ENCODE measurements around the gene NR3C2. TPM values are rescaled to one million over a fixed set of nuclear protein-coding genes. Genes with fewer than 3 reads are reported as not detected.

Gene NR3C2
- polyA plus RNA-seq, 1 experiment: 0.14 TPM

GRCh38 chr4:148069895-148070178 is 372.4 kb downstream of the NR3C2 start:
- H3K9me3 ChIP-seq (ENCODE audit: control insufficient read depth, insufficient read depth, low read length): peaks cover 13% of the 10 kb centered on the region
- CTCF ChIA-PET: no interaction called here
- TF ChIP-seq, protein P1, sequence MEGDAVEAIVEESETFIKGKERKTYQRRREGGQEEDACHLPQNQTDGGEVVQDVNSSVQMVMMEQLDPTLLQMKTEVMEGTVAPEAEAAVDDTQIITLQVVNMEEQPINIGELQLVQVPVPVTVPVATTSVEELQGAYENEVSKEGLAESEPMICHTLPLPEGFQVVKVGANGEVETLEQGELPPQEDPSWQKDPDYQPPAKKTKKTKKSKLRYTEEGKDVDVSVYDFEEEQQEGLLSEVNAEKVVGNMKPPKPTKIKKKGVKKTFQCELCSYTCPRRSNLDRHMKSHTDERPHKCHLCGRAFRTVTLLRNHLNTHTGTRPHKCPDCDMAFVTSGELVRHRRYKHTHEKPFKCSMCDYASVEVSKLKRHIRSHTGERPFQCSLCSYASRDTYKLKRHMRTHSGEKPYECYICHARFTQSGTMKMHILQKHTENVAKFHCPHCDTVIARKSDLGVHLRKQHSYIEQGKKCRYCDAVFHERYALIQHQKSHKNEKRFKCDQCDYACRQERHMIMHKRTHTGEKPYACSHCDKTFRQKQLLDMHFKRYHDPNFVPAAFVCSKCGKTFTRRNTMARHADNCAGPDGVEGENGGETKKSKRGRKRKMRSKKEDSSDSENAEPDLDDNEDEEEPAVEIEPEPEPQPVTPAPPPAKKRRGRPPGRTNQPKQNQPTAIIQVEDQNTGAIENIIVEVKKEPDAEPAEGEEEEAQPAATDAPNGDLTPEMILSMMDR (IDR thresholded peaks at IDR 0.05; ENCODE audit: low read depth, low read length): no peak
- H3K27ac ChIP-seq (ENCODE audit: low read depth, low read length): no peak overlapping the region
- DNase-seq (ENCODE audit: low read depth, low spot score): no peak
- POLR2A ChIA-PET: no interaction called here
- no peak overlapping the region for H3K4me3 ChIP-seq (ENCODE audit: low read depth, low read length)
- no peaks in the 10 kb centered on the region for H3K27me3 ChIP-seq (ENCODE audit: control insufficient read depth, insufficient read depth, low read length)

DNA sequence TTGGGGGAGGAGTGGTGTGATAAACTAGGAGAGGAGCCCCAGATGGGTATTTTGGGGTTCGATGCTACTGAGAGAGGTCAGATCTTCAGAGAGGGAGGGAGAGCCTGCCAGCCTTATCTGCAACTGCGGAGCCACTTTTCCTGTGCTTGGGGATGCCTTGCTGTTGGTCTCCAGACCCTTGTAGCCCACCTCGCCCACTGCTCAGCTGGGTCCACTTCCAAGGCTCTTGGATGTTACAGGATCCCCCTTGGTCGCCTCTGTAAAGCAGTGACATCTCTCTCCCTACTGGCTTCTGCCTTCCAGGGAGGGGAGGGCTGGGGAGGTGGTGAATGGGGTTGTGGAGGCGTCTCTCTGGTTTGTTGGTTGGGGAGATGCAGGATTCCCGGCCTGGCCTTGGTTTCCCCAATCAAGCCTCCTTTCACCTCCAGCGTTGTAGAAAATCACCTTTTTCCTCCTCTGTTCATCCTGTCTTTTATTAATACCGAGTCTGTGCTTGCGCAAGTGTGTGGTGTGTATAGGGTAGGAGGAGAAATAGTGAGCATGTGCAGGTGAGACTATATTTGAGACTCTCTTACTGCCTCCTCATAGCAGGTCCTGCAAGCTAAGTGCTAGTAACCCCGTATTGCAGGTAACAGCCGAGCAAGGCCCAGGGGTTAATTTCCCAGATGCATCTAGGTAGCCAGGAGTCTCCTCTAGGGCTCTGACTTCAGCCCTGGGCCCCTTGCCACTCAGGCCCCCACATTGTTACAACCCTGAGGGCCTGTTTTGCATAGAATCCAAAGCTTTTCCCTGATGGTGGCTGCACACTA is 372.9 kb downstream of the NR3C2 start:
- TF ChIP-seq, protein P1 (IDR thresholded peaks at IDR 0.05; ENCODE audit: low read depth, low read length): no peak
- CTCF ChIA-PET: no interaction called here
- no peak overlapping the region for H3K27ac ChIP-seq (ENCODE audit: low read depth, low read length)
- POLR2A ChIA-PET: no interaction called here
- no peak overlapping the region for H3K4me3 ChIP-seq (ENCODE audit: low read depth, low read length)
- peaks cover 7% of the 10 kb centered on the region for H3K9me3 ChIP-seq (ENCODE audit: control insufficient read depth, insufficient read depth, low read length)
- DNase-seq (ENCODE audit: low read depth, low spot score): no peak
- no peaks in the 10 kb centered on the region for H3K27me3 ChIP-seq (ENCODE audit: control insufficient read depth, insufficient read depth, low read length)

GRCh38 chr4:148068065-148068911 is 373.9 kb downstream of the NR3C2 start:
- Histone ChIP-seq H3K9me3 (ENCODE audit: control insufficient read depth, insufficient read depth, low read length) (no peaks in the 10 kb centered on the region; the same call in 1 of the 2 replicates), H3K27me3 (ENCODE audit: control insufficient read depth, insufficient read depth, low read length) (no peaks in the 10 kb centered on the region), H3K4me3 (ENCODE audit: low read depth, low read length) (no peak overlapping the region), H3K27ac (ENCODE audit: low read depth, low read length) (no peak overlapping the region)
- POLR2A ChIA-PET: no interaction called here
- TF ChIP-seq, protein P1 (IDR thresholded peaks at IDR 0.05; ENCODE audit: low read depth, low read length): no peak
- CTCF ChIA-PET: interaction anchor here (0.6 kb wide), 1 partner anchor 92 kb away, joined by 3 read pairs; no protein-coding TSS in a partner anchor
- DNase-seq (ENCODE audit: low read depth, low spot score): no peak

- Histone ChIP-seq H3K9me3 (ENCODE audit: control insufficient read depth, insufficient read depth, low read length) (no peaks in the 10 kb centered on the region; the same call in 1 of the 2 replicates), H3K4me3 (ENCODE audit: low read depth, low read length) (no peak overlapping the region), H3K27ac (ENCODE audit: low read depth, low read length) (no peak overlapping the region), H3K27me3 (ENCODE audit: control insufficient read depth, insufficient read depth, low read length) (no peaks in the 10 kb centered on the region)
- TF ChIP-seq, protein P1 (IDR thresholded peaks at IDR 0.05; ENCODE audit: low read depth, low read length): no peak
- ChIA-PET CTCF (interaction anchor here (0.6 kb wide), 1 partner anchor 91 kb away, joined by 3 read pairs; no protein-coding TSS in a partner anchor), POLR2A (no interaction called here)
- DNase-seq (ENCODE audit: low read depth, low spot score): no peak
These were observed 374.8 kb downstream of the NR3C2 start for GRCh38 chr4:148067301-148067916.

All from AG04450 (cell line).